GM18507 (cell line): ENCODE results near the gene SDK1.

ENCODE experiments used
- DNase-seq: peaks from one replicate; pipeline ENCODE4 v3.0.0; 2011; ENCODE audit warnings: low read depth; ENCODE audit not compliant: insufficient read length; ENCODE audit errors: extremely low spot score
- FAIRE-seq: peaks from 2 replicates; lab custom pipeline; 2011; peaks lifted over from hg19 to GRCh38; lab: Jason Lieb, UNC

The SDK1 gene

GRCh38 chr7:3321206-3321605 is 20.2 kb downstream of the SDK1 start:
- DNase-seq (no peak), FAIRE-seq (no peak)

- DNase-seq (no peak), FAIRE-seq (no peak)
These were observed 20.7 kb downstream of the SDK1 start for GRCh38 chr7:3321745-3322144.

- no peak for FAIRE-seq
- DNase-seq: no peak
These were observed 25.2 kb downstream of the SDK1 start for GRCh38 chr7:3326246-3326645.

GRCh38 chr7:3327099-3327498 is 26.0 kb downstream of the SDK1 start:
- no peak for DNase-seq
- no peak for FAIRE-seq

- FAIRE-seq: no peak
- no peak for DNase-seq
These were observed 26.6 kb downstream of the SDK1 start for GRCh38 chr7:3327655-3328054.

GRCh38 chr7:3332308-3332707 is 31.3 kb downstream of the SDK1 start:
- FAIRE-seq: no peak
- DNase-seq: no peak

- FAIRE-seq (no peak), DNase-seq (no peak)
These were observed 32.8 kb downstream of the SDK1 start for GRCh38 chr7:3333861-3334260.

GRCh38 chr7:3336042-3336665 is 35.1 kb downstream of the SDK1 start:
- FAIRE-seq: no peak
- DNase-seq: no peak

- DNase-seq: no peak
- no peak for FAIRE-seq
These were observed 37.1 kb downstream of the SDK1 start for GRCh38 chr7:3338161-3338560.

- no peak for FAIRE-seq
These were observed 44.8 kb downstream of the SDK1 start for GRCh38 chr7:3345699-3346481.

GRCh38 chr7:3349126-3349525 is 48.1 kb downstream of the SDK1 start:
- FAIRE-seq (no peak), DNase-seq (no peak)

More at GRCh38 chr7:3345699-3346481, 44.8 kb downstream of the SDK1 start:
- no peak for DNase-seq

- DNase-seq (no peak), FAIRE-seq (no peak)
These were observed 55.1 kb downstream of the SDK1 start for GRCh38 chr7:3356173-3356572.

- DNase-seq (no peak), FAIRE-seq (no peak)
These were observed 57.9 kb downstream of the SDK1 start for GRCh38 chr7:3358991-3359390.

GRCh38 chr7:3367261-3367660 is 66.2 kb downstream of the SDK1 start:
- no peak for FAIRE-seq
- DNase-seq: no peak

- FAIRE-seq (no peak), DNase-seq (no peak)
These were observed 69.2 kb downstream of the SDK1 start for GRCh38 chr7:3370068-3370830.

GRCh38 chr7:3370921-3371320 is 69.9 kb downstream of the SDK1 start:
- FAIRE-seq: no peak
- no peak for DNase-seq

GRCh38 chr7:3371601-3372000 is 70.5 kb downstream of the SDK1 start:
- FAIRE-seq (no peak), DNase-seq (no peak)

- FAIRE-seq (no peak), DNase-seq (no peak)
These were observed 73.2 kb downstream of the SDK1 start for GRCh38 chr7:3374239-3374638.

- DNase-seq: no peak
- FAIRE-seq: no peak
These were observed 77.5 kb downstream of the SDK1 start for GRCh38 chr7:3378390-3379150.

GRCh38 chr7:3380034-3380433 is 79.0 kb downstream of the SDK1 start:
- DNase-seq (no peak), FAIRE-seq (no peak)
